Fibroblast of villous mesenchyme (primary cell): ENCODE data around the gene LDLR. TPM values are rescaled to one million over a fixed set of nuclear protein-coding genes. Genes with fewer than 3 reads are reported as not detected.

Experiments
- DNase-seq: peaks from one replicate; pipeline ENCODE4 v3.0.0-alpha.2; 2010; ENCODE audit warnings: low read depth
- H3K4me3 ChIP-seq: 2 replicates; pipeline ENCODE4 v1.5.1; 2011; ENCODE audit warnings: low read depth, mild to moderate bottlenecking, low read length
- CTCF ChIP-seq: IDR thresholded peaks from 2 replicates; pipeline ENCODE4 v1.5.1; 2012; ENCODE audit warnings: low read depth, mild to moderate bottlenecking, low read length; ENCODE audit not compliant: insufficient read depth
- total RNA-seq: library from RNA; depleted of rRNA; stranded (reverse); fragments of >200 nt; gene quantifications from 2 replicates; pipeline ENCODE4 v1.2.3, GENCODE V29; 2012

LDLR gene
- total RNA-seq, 1 donor: 392 TPM

- no peak for TF ChIP-seq CTCF
- H3K4me3 ChIP-seq: no peak overlapping the region
- peak; percentile 84 for DNase-seq
These were observed 77.2 kb downstream of the LDLR start for GRCh38 chr19:11166281-11167142.

GRCh38 chr19:11168568-11168967 is 79.3 kb downstream of the LDLR start:
- H3K4me3 ChIP-seq: no peak overlapping the region
- no peak for TF ChIP-seq CTCF
- DNase-seq: peak; percentile 95

GRCh38 chr19:11169896-11170678 is 80.8 kb downstream of the LDLR start:
- no peak for TF ChIP-seq CTCF
- H3K4me3 ChIP-seq: no peak overlapping the region
- peak; percentile 77 for DNase-seq

GRCh38 chr19:11171144-11171543 is 81.9 kb downstream of the LDLR start:
- TF ChIP-seq CTCF: no peak
- no peak for DNase-seq
- H3K4me3 ChIP-seq: no peak overlapping the region

- TF ChIP-seq CTCF: no peak
- no peak overlapping the region for H3K4me3 ChIP-seq
- DNase-seq: no peak
These were observed 83.3 kb downstream of the LDLR start for GRCh38 chr19:11172576-11172975.

- H3K4me3 ChIP-seq: no peak overlapping the region
- no peak for DNase-seq
- TF ChIP-seq CTCF: no peak
These were observed 84.4 kb downstream of the LDLR start for GRCh38 chr19:11173516-11174155.
